HG03280 (cell line): ENCODE data around the gene C11orf52.
"Not testable (repeated sequence)": the region's sequence is repeated elsewhere in the genome, so short reads cannot be mapped to it uniquely, and the experiment has no call there.

Experiments
- ATAC-seq: cut with Tn5 transposase; IDR thresholded peaks from one replicate; pipeline ENCODE4 v1.9.1; 2021; ENCODE audit warnings: mild to moderate bottlenecking, moderate library complexity; ENCODE audit not compliant: unreplicated experiment

C11orf52 gene

GRCh38 chr11:111918390-111919256 lies at the start of gene C11orf52:
C11orf52 (plus strand) TSS chr11:111918913; CDS start chr11:111918973, 60 bp downstream.
- ATAC-seq: no peak

GRCh38 chr11:111870113-111870512 lies 48.6 kb upstream of the C11orf52 start:
- ATAC-seq: no peak

- peak; percentile 5 for ATAC-seq
Measured at GRCh38 chr11:111870522-111870885, 48.2 kb upstream of the C11orf52 start.

GRCh38 chr11:111870886-111871692 lies 47.6 kb upstream of the C11orf52 start, which contains the start of gene ALG9:
ALG9 (minus strand) TSS chr11:111871581; CDS start chr11:111871482, 99 bp downstream.
- peak; percentile 89 for ATAC-seq

- no peak for ATAC-seq
Measured at GRCh38 chr11:111871693-111872161, 47.0 kb upstream of the C11orf52 start.

- ATAC-seq: peak; percentile 10
Measured at GRCh38 chr11:111878385-111878848, 40.3 kb upstream of the C11orf52 start.

GRCh38 chr11:111878849-111879636 lies 39.7 kb upstream of the C11orf52 start, which contains the start of the genes CFAP68 and FDXACB1:
CFAP68 (plus strand) TSS chr11:111879541; CDS start chr11:111879561, 20 bp downstream.
FDXACB1 (minus strand) TSS chr11:111879165; CDS start chr11:111879132, 33 bp downstream.
- peak; percentile 94 for ATAC-seq

GRCh38 chr11:111879637-111879960 lies 39.1 kb upstream of the C11orf52 start:
- peak; percentile 5 for ATAC-seq

GRCh38 chr11:111882202-111882601 lies 36.5 kb upstream of the C11orf52 start:
- no peak for ATAC-seq

GRCh38 chr11:111885053-111885452 lies 33.7 kb upstream of the C11orf52 start:
- not testable (repeated sequence) for ATAC-seq

GRCh38 chr11:111886032-111886431 lies 32.7 kb upstream of the C11orf52 start:
- no peak for ATAC-seq

- no peak for ATAC-seq
Measured at GRCh38 chr11:111886844-111887243, 31.9 kb upstream of the C11orf52 start.

- ATAC-seq: no peak
Measured at GRCh38 chr11:111905411-111905810, 13.3 kb upstream of the C11orf52 start.

GRCh38 chr11:111906680-111907079 lies 12.0 kb upstream of the C11orf52 start:
- ATAC-seq: no peak

GRCh38 chr11:111908639-111909305 lies 9.9 kb upstream of the C11orf52 start:
- no peak for ATAC-seq

GRCh38 chr11:111909378-111909777 lies 9.3 kb upstream of the C11orf52 start:
- no peak for ATAC-seq

- ATAC-seq: no peak
Measured at GRCh38 chr11:111910676-111911562, 7.8 kb upstream of the C11orf52 start.

GRCh38 chr11:111911563-111912401 lies 6.9 kb upstream of the C11orf52 start, which contains the start of gene CRYAB:
CRYAB (minus strand) TSS chr11:111911770; CDS start chr11:111911724, 46 bp downstream.
- no peak for ATAC-seq
